HG02610 (cell line): ENCODE measurements around the gene ARID1B.

Experiments used
- ATAC-seq: cut with Tn5 transposase; IDR thresholded peaks from one replicate; pipeline ENCODE4 v1.9.1; 2021; ENCODE audit warnings: mild to moderate bottlenecking, moderate library complexity; ENCODE audit not compliant: unreplicated experiment

ARID1B gene

DNA sequence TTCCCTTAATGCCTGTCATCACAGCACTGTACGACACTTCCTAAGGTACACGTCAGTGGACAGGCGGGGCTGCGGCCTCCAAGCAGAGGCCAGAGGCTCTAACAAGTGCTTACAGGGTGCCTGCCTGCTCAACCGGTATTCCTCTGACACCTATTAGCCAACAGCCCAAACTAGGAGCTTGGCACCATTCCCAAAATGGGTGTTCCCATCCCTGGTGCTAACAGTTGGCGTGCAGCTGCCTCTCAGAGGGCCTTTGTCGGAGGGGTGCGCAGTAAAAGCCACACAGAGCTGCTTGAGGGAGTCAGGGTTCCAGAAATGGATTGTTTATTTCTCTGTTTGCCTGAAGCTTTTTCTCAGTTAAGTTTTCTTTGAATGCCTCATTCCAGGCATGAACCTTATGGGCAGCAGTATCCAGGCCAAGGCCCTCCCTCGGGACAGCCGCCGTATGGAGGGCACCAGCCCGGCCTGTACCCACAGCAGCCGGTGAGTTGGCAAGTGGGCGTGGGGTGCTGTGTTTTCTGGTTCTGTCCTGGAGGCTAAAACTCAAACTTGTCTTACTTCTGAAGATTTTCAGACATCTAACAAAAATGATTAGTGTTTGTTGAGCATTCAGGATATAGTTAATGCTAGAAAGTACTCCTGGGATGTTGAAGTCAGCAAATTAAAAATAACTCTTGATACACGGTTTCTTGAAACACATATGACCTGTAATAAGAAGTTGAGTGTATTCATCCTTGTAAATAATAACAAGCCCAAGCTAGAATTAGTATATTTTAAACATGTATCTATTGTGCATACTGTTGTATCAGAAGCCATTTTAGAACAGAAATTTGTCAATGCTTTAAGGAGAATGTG lies 421.5 kb downstream of the ARID1B start:
- no peak for ATAC-seq

DNA sequence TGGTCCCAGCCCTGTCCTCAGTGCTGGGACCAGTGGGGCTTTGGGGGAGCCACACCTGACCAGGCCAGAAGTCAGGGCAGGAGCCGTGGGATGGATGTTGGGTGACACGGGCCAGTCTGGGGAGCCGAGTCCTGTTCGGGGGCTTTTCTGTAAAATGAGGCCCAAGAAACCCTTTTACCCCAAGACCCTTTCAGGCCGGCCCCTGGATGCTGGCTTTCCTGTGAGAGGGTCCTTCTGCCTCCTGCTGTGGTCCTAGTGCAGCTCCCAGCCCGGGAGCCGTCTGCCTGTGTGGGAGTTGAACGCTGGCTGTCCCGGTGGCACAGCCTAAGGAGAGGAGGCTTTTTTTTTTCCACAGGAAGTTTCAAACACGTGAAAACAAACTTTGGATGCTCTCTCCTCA lies 422.9 kb downstream of the ARID1B start:
- ATAC-seq = no peak

DNA sequence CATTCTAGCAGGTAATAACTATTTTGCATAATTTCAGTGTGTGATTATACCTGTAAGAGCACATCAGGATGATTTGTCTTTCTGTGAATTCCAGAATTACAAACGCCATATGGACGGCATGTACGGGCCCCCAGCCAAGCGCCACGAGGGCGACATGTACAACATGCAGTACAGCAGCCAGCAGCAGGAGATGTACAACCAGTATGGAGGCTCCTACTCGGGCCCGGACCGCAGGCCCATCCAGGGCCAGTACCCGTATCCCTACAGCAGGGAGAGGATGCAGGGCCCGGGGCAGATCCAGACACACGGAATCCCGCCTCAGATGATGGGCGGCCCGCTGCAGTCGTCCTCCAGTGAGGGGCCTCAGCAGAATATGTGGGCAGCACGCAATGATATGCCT lies 423.4 kb downstream of the ARID1B start:
- ATAC-seq = no peak

DNA sequence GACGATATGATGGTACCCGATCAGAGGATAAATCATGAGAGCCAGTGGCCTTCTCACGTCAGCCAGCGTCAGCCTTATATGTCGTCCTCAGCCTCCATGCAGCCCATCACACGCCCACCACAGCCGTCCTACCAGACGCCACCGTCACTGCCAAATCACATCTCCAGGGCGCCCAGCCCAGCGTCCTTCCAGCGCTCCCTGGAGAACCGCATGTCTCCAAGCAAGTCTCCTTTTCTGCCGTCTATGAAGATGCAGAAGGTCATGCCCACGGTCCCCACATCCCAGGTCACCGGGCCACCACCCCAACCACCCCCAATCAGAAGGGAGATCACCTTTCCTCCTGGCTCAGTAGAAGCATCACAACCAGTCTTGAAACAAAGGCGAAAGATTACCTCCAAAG lies 423.9 kb downstream of the ARID1B start:
- no peak for ATAC-seq

DNA sequence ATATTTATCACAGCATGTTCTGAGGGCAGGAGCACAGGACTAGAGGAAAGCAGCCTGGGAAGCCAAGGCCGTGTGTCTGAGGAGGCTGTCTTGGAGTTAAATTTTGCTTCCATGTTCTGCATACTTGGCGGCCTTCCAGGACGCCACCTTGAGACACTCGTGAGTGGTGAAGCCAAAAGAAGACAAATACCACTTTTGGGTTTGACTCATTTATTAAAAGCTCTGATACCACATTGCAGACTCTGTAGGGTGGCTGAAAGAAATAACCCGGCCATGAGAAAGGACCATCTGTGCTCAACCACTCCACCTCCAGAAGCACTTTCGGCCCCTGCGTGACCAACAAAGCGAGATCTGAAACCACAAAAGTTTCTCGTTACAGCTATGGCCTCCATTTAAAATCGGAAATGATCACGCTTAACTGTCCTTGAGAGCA lies 426.1 kb downstream of the ARID1B start:
- peak; percentile 65 for ATAC-seq

DNA sequence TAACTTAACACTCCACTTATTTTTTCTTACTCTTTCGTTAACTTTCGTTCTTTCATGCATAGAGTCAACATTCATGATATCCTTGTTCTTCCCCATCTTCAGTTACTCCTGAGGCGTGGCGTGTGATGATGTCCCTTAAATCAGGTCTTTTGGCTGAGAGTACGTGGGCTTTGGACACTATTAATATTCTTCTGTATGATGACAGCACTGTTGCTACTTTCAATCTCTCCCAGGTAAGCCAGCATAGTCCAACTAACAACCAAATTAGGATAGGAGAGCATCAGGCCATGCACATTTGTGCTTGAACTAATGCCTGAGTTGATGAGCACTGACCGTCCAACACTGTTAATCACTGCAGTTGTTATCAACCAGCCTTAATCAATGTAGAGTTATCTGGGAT lies 426.6 kb downstream of the ARID1B start:
- ATAC-seq = no peak

DNA sequence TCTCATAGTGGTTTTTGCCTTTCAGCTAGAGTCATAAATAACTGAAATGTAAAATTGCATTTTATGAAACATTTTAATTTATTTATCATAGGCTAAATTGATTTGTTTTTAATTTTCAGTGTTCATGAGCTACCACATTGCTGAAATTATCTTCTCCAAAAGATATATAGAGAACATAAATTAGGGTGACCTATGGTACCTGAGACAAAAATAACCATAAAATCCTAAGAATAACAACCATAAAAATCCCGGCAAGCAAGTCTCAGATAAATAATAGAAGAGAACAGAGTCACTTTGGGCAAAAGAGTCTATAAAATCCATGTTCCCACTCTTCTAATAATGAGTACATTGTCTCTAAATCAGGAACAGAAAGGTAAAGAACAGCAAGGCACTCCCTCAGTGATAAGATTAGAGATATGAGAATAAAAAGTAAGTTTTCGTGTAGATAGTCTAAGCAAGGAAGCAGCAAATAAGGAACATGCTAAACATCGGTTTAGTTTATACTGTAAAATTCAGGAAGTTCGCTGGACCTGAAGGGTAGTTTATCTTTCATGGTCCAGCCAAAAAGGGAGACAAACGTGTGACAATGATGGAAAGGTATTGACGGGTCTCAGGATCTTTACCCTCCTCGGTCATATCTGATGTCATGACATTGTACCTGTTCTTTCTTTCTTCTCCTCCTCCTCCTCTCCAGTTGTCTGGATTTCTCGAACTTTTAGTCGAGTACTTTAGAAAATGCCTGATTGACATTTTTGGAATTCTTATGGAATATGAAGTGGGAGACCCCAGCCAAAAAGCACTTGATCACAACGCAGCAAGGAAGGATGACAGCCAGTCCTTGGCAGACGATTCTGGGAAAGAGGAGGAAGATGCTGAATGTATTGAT lies 428.5 kb downstream of the ARID1B start:
- ATAC-seq = no peak

- ATAC-seq = no peak
Measured at GRCh38 chr6:157206359-157206815, 429.2 kb downstream of the ARID1B start.

DNA sequence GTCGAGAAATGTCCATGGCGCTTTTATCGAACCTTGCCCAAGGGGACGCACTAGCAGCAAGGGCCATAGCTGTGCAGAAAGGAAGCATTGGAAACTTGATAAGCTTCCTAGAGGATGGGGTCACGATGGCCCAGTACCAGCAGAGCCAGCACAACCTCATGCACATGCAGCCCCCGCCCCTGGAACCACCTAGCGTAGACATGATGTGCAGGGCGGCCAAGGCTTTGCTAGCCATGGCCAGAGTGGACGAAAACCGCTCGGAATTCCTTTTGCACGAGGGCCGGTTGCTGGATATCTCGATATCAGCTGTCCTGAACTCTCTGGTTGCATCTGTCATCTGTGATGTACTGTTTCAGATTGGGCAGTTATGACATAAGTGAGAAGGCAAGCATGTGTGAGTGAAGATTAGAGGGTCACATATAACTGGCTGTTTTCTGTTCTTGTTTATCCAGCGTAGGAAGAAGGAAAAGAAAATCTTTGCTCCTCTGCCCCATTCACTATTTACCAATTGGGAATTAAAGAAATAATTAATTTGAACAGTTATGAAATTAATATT lies 430.4 kb downstream of the ARID1B start:
- ATAC-seq = no peak

- ATAC-seq = no peak
Measured at GRCh38 chr6:157209865-157210530, 432.8 kb downstream of the ARID1B start.

GRCh38 chr6:157210954-157211353 lies 433.8 kb downstream of the ARID1B start:
- ATAC-seq = no peak

- ATAC-seq = no peak
Measured at GRCh38 chr6:157211603-157212455, 434.7 kb downstream of the ARID1B start.

- ATAC-seq = no peak
Measured at GRCh38 chr6:157213426-157213825, 436.2 kb downstream of the ARID1B start.

DNA sequence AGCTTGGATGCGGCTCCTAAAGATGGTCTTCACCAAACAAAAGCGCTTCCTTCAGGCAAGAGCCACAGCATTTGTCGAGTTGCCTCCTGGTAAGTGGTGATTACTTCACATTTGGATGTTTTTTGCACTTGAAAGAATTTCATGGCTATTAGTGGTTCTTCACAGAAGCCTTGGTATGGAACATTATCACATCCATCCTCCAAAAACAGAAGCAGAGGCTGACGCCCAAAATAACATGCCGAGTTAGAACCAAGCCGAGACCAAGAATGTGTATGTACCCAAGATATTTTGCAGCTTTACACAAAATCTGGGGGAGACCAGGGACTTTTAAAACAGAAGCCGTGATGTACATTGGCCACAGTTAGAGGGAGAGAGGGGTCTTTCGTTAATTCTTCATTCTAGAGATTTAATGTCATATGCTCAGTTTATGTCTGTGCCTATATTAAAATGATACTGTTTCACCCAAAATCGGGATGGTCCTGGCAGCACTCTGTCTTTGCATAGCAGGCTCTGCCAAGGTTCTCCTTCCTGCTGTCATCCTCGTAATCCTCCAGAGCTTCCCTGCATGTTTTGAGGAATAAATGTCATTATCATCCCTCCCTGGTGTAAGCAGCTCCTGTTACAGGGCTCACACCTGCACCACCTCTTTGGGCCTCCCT lies 436.9 kb downstream of the ARID1B start:
- ATAC-seq = no peak

DNA sequence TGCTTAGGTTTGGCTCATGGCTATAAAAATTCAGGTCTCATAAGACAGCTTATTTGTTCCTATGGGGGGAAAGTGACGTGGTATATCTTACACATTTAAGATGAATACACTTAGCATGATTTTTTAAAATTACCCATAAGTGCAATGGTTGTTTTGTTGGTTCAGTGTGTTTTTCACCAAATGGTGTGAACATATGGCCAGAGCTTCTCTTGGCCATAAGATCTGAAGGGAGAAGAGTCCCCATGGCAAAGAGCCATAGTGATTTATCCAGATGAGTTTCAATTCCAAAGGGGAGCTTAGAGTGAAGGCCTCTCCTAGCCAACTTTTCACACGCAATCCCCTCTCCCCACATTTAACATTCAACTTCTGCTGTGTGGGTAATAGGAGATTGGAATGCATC lies 438.5 kb downstream of the ARID1B start:
- ATAC-seq = no peak

GRCh38 chr6:157216570-157216969 lies 439.4 kb downstream of the ARID1B start:
- no peak for ATAC-seq

DNA sequence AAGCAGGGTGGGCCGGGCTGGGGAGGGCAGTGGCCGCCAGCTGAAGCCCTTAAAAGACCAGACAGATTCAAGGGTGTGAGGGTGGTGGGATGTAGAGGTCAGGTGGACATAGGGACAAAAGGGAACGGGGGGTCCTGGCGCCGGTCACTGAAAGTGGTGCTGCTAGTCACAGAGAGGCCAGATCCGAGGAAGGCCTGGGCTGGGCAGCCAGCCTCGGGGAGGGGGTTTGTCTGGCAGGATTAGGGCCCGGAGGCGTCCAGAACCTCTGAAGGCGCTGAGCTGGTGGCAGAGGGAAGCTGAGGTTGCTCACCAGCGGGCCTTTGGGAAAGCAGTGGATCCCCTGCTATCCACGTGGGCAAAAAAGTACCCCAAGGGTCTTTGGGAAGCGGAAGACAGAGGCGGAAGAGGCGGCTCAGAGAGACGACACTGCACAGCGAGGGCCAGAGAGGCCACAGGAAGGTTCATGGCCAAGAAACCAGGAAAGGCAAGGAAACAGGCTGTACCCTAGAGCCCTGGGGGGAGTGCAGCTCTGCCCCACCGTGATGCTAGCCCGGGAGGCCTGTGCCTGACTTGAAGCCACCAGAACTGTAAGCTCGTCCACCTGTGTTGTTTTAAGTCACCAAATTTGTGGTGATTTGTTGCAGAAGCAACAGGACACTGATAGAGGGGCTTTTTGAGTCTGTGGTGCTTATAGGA lies 440.2 kb downstream of the ARID1B start:
- ATAC-seq = no peak

- no peak for ATAC-seq
Measured at GRCh38 chr6:157217894-157218370, 440.8 kb downstream of the ARID1B start.
